IMR-90 (cell line): ENCODE measurements around the gene GPC6. TPM values are rescaled to one million over a fixed set of nuclear protein-coding genes. Genes with fewer than 3 reads are reported as not detected.

Source experiments
- ATAC-seq: fragments of 200-7000 bp; cut with Tn5 transposase; 2 replicates; pipeline ENCODE4 v1.9.1; 2020; ENCODE audit warnings: low read depth, mild to moderate bottlenecking, moderate library complexity
- BruUV-seq: library from RNA; stranded (reverse); fragments of 400-500 nt; replicated peaks from 2 replicates; lab custom pipeline; 2021; lab: Mats Ljungman, UMichigan
- CTCF ChIA-PET: fragments of 300-600 bp; formaldehyde crosslinking; extraction: SDS; loops from one replicate; lab custom pipeline; 2021; ENCODE audit warnings: antibody characterized with exemption; lab: Yijun Ruan, JAX
- POLR2A ChIA-PET: fragments of 300-600 bp; sonication (Branson Sonifier 250); formaldehyde crosslinking; loops from one replicate; lab custom pipeline; 2022; ENCODE audit warnings: antibody characterized with exemption; ENCODE audit not compliant: unreplicated experiment; lab: Charles Lee
- DNase-seq: peaks from one replicate; pipeline ENCODE4 v3.0.0; 2013
- H2AFZ ChIP-seq: replicated peaks from 2 replicates; pipeline ENCODE3; 2013; ENCODE audit warnings: low read length, mild to moderate bottlenecking; ENCODE audit not compliant: poor library complexity
- H2AK5ac ChIP-seq: 2 replicates; pipeline ENCODE4 v1.6.1; 2013; ENCODE audit warnings: low read depth, low read length, inconsistent platforms
- H2AK9ac ChIP-seq: replicated peaks from 2 replicates; pipeline ENCODE3; 2013; ENCODE audit warnings: mild to moderate bottlenecking, low read depth, low read length, moderate library complexity; ENCODE audit not compliant: poor library complexity
- H2BK120ac ChIP-seq: 2 replicates; pipeline ENCODE4 v1.6.1; 2013; ENCODE audit warnings: low read depth, low read length, inconsistent platforms
- H2BK15ac ChIP-seq: 3 replicates; pipeline ENCODE4 v1.6.1; 2013; ENCODE audit warnings: low read depth, low read length, inconsistent platforms
- H2BK20ac ChIP-seq: 2 replicates; pipeline ENCODE4 v1.6.1; 2013; ENCODE audit warnings: low read depth, mild to moderate bottlenecking, inconsistent platforms, low read length, moderate library complexity
- H2BK5ac ChIP-seq: 2 replicates; pipeline ENCODE4 v1.6.1; 2013; ENCODE audit warnings: mild to moderate bottlenecking, low read depth, low read length, inconsistent platforms; ENCODE audit not compliant: poor library complexity, severe bottlenecking
- H3K14ac ChIP-seq: replicated peaks from 2 replicates; pipeline ENCODE4 v1.6.1; 2013; ENCODE audit warnings: low read depth, low read length, inconsistent platforms
- H3K18ac ChIP-seq: 2 replicates; pipeline ENCODE4 v1.6.1; 2013; ENCODE audit warnings: low read depth, low read length, control low read depth
- H3K23ac ChIP-seq: 2 replicates; pipeline ENCODE4 v1.6.1; 2013; ENCODE audit warnings: low read depth, low read length, inconsistent platforms
- H3K27ac ChIP-seq: 2 replicates; pipeline ENCODE4 v1.5.1; 2013; ENCODE audit warnings: mild to moderate bottlenecking, control low read depth, low read length; ENCODE audit not compliant: insufficient read depth
- H3K27me3 ChIP-seq: 2 replicates; pipeline ENCODE4 v1.6.1; 2013; ENCODE audit warnings: low read length; ENCODE audit not compliant: control insufficient read depth, insufficient read depth
- H3K36me3 ChIP-seq: 2 replicates; pipeline ENCODE4 v1.6.1; 2013; ENCODE audit warnings: low read length, mixed read lengths; ENCODE audit not compliant: control insufficient read depth, insufficient read depth
- H3K4ac ChIP-seq: 2 replicates; pipeline ENCODE4 v1.6.1; 2013; ENCODE audit warnings: low read depth, low read length, inconsistent platforms
- H3K4me1 ChIP-seq: 2 replicates; pipeline ENCODE4 v1.6.1; 2013; ENCODE audit warnings: low read length, mixed read lengths; ENCODE audit not compliant: control insufficient read depth, insufficient read depth
- H3K4me2 ChIP-seq: 2 replicates; pipeline ENCODE4 v1.6.1; 2013; ENCODE audit warnings: low read depth, mild to moderate bottlenecking, control low read depth, low read length, moderate library complexity
- H3K4me3 ChIP-seq: 2 replicates; pipeline ENCODE4 v1.5.1; 2013; ENCODE audit warnings: low read depth, mild to moderate bottlenecking, control low read depth, low read length, moderate library complexity; ENCODE audit not compliant: insufficient read depth
- H3K56ac ChIP-seq: 2 replicates; pipeline ENCODE4 v1.6.1; 2013; ENCODE audit warnings: low read length, inconsistent platforms; ENCODE audit not compliant: insufficient read depth; ENCODE audit errors: extremely low read depth
- H3K79me1 ChIP-seq, 2 experiments: 2 replicates each; pipeline ENCODE4 v1.6.1; 2013; ENCODE audit warnings: low read length in 2 of 2, inconsistent platforms in 1 of 2, low read depth in 1 of 2
- H3K9ac ChIP-seq: 2 replicates; pipeline ENCODE4 v1.6.1; 2013; ENCODE audit warnings: low read depth, low read length, control low read depth
- H3K9me1 ChIP-seq: 2 replicates; pipeline ENCODE4 v1.6.1; 2013; ENCODE audit warnings: low read length, inconsistent platforms; ENCODE audit not compliant: insufficient read depth
- H3K9me3 ChIP-seq: 2 replicates; pipeline ENCODE4 v1.6.1; 2013; ENCODE audit warnings: low read length; ENCODE audit not compliant: control insufficient read depth, insufficient read depth
- H4K20me1 ChIP-seq: 2 replicates; pipeline ENCODE4 v1.6.1; 2013; ENCODE audit warnings: low read length, inconsistent platforms; ENCODE audit not compliant: insufficient read depth
- H4K5ac ChIP-seq: 2 replicates; pipeline ENCODE4 v1.6.1; 2013; ENCODE audit warnings: mild to moderate bottlenecking, low read depth, low read length, control low read depth
- H4K8ac ChIP-seq, 2 experiments: 2 replicates each; pipeline ENCODE4 v1.6.1; 2013; ENCODE audit warnings: low read depth in 2 of 2, low read length in 2 of 2, control low read depth in 1 of 2, inconsistent platforms in 1 of 2
- H4K91ac ChIP-seq: 2 replicates; pipeline ENCODE4 v1.6.1; 2013; ENCODE audit warnings: low read depth, low read length, inconsistent platforms; ENCODE audit not compliant: insufficient read depth
- BHLHE40 ChIP-seq: fragments of 150-350 bp; IDR thresholded peaks from 2 replicates; pipeline ENCODE4 v1.6.1; 2016; ENCODE audit warnings: mild to moderate bottlenecking, low read depth, low read length
- CEBPB ChIP-seq: IDR thresholded peaks from 2 replicates; pipeline ENCODE4 v1.6.1; 2012; ENCODE audit warnings: low read depth, low read length, improper control_type of control experiment
- FOS ChIP-seq: fragments of 150-350 bp; IDR thresholded peaks from 2 replicates; pipeline ENCODE4 v1.6.1; 2016; ENCODE audit warnings: low read depth, low read length
- MAFK ChIP-seq: IDR thresholded peaks from 2 replicates; pipeline ENCODE4 v1.6.1; 2012; ENCODE audit warnings: low read depth, low read length, improper control_type of control experiment
- POLR2A ChIP-seq: IDR thresholded peaks from 2 replicates; pipeline ENCODE4 v1.6.1; 2012; ENCODE audit warnings: mild to moderate bottlenecking, low read depth, low read length
- RCOR1 ChIP-seq: IDR thresholded peaks from 2 replicates; pipeline ENCODE4 v1.6.1; 2012; ENCODE audit warnings: mild to moderate bottlenecking, low read length, improper control_type of control experiment; ENCODE audit not compliant: insufficient replicate concordance
- WGBS, 2 experiments: methylation state at CpG; one replicate each; pipeline versions ENCODE4 v1.1.5 to v1.1.7; 2013; ENCODE audit warnings: missing lambda C conversion rate in 2 of 2; ENCODE audit not compliant: insufficient read length in 1 of 2; ENCODE audit errors: extremely low coverage in 2 of 2; 5-methylcytosine and 5-hydroxymethylcytosine counted together
- dilution Hi-C: fragments of 300-500 bp; cut with HindIII; formaldehyde crosslinking; loops from one replicate; pipeline ENCODE4 v1.14.3; 2018; ENCODE audit warnings: low sequenced_read_pairs; ENCODE audit not compliant: unreplicated experiment
- in situ Hi-C: fragments of 300-500 bp; cut with MboI; formaldehyde crosslinking; loops from 3 replicates; pipeline ENCODE4 v1.14.3; 2019; ENCODE audit warnings: low sequenced_read_pairs, inconsistent platforms, mixed read lengths
- intact Hi-C: fragments of 100-400 bp; cut with micrococcal nuclease; formaldehyde crosslinking; loops from 2 replicates; pipeline ENCODE4 v1.10.0; 2022
- polyA plus RNA-seq, 3 experiments: library from polyadenylated mRNA; depleted of rRNA; stranded (reverse); fragments of >200 nt; gene quantifications; 2 replicates each; pipeline ENCODE4 v1.2.3, GENCODE V29; 2012; ENCODE audit warnings: low replicate concordance in 1 of 3
- total RNA-seq: library from RNA; depleted of rRNA; stranded (reverse); fragments of >200 nt; gene quantifications from 2 replicates; pipeline ENCODE4 v1.2.3, GENCODE V29; 2012
- TF ChIP-seq, protein P1 (sequence below): fragments of 150-350 bp; IDR thresholded peaks from 2 replicates; pipeline ENCODE4 v1.6.1; 2016; ENCODE audit warnings: low read depth, mild to moderate bottlenecking, low read length, moderate library complexity, borderline replicate concordance

GPC6 gene
- total and polyA plus RNA-seq, 2 of the 4 experiments (the other 2 are of a cell fraction) = 14.9 to 39.4 TPM

DNA sequence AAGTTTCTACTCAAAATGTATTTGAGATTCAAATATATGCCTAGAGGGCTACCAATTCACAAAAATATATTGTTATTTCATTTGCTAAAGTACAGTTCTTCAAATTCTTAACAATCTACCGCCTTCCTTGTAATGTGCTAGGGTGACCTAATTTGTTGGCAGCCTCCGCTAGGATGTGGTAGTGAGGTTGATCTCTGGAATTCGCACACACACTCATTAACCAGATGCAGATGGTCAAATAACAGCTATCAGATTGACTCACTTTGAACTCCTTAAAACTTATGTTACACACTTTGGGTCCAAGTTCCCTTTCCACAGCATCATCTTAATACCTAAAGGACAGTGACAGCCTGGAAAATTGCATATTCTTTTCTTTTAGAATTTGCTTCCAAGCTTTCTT is 885.6 kb downstream of the GPC6 start:
- Histone ChIP-seq H2BK120ac (no peak overlapping the region), H2BK20ac (no peak overlapping the region), H3K56ac (no peak overlapping the region), H2BK15ac (no peak overlapping the region), H4K5ac (no peak overlapping the region), H2AK9ac (no peak overlapping the region), H3K4me1 (peaks cover 2% of the 10 kb centered on the region; the same call in 1 of the 2 replicates), H3K36me3 (no peaks in the 10 kb centered on the region), H3K4me2 (no peak overlapping the region), H4K91ac (no peak overlapping the region), H3K9ac (no peak overlapping the region), H3K79me1 (no peaks in the 10 kb centered on the region), H3K23ac (no peak overlapping the region), H4K20me1 (no peaks in the 10 kb centered on the region), H4K8ac (no peak overlapping the region; a peak in 1 of 4 replicates), H3K27me3 (no peaks in the 10 kb centered on the region), H3K18ac (no peak overlapping the region), H3K9me1 (no peaks in the 10 kb centered on the region), H3K14ac (no peak overlapping the region), H3K9me3 (no peaks in the 10 kb centered on the region), H2BK5ac (no peak overlapping the region), H2AK5ac (no peak overlapping the region), H3K27ac (no peak overlapping the region), H3K4ac (no peak overlapping the region), H3K4me3 (no peak overlapping the region), H2AFZ (no peak overlapping the region)
- ATAC-seq = peak; percentile 94
- DNase-seq = peak; percentile 98
- TF ChIP-seq RCOR1 = peak; percentile 42
- TF ChIP-seq FOS = peak; percentile 54
- TF ChIP-seq, protein P1, sequence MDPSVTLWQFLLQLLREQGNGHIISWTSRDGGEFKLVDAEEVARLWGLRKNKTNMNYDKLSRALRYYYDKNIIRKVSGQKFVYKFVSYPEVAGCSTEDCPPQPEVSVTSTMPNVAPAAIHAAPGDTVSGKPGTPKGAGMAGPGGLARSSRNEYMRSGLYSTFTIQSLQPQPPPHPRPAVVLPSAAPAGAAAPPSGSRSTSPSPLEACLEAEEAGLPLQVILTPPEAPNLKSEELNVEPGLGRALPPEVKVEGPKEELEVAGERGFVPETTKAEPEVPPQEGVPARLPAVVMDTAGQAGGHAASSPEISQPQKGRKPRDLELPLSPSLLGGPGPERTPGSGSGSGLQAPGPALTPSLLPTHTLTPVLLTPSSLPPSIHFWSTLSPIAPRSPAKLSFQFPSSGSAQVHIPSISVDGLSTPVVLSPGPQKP = no peak
- peak; percentile 31; the same call in 1 of the 2 replicates for TF ChIP-seq CEBPB
- TF ChIP-seq MAFK = no peak
- peak; percentile 62; the same call in 1 of the 2 replicates for TF ChIP-seq BHLHE40
- no peak for TF ChIP-seq POLR2A
- in situ Hi-C loops = no loop called here
- intact Hi-C loops = no loop called here
- POLR2A ChIA-PET = no interaction called here
- no TSS peak for BruUV-seq
- no CpG with 5 or more reads among the region's 3 CpGs for WGBS, 2 experiments
- CTCF ChIA-PET = interaction anchor here (0.6 kb wide), 1 partner anchor 15 kb away, joined by 11 read pairs; no protein-coding TSS in a partner anchor
- dilution Hi-C loops = no loop called here
